ENCODE results near the gene TFE3. TPM values are rescaled to one million over a fixed set of nuclear protein-coding genes. Genes with fewer than 3 reads are reported as not detected.

Gene TFE3
- total RNA-seq, 1 experiment from 2014 or later: 71.7 TPM

DNA sequence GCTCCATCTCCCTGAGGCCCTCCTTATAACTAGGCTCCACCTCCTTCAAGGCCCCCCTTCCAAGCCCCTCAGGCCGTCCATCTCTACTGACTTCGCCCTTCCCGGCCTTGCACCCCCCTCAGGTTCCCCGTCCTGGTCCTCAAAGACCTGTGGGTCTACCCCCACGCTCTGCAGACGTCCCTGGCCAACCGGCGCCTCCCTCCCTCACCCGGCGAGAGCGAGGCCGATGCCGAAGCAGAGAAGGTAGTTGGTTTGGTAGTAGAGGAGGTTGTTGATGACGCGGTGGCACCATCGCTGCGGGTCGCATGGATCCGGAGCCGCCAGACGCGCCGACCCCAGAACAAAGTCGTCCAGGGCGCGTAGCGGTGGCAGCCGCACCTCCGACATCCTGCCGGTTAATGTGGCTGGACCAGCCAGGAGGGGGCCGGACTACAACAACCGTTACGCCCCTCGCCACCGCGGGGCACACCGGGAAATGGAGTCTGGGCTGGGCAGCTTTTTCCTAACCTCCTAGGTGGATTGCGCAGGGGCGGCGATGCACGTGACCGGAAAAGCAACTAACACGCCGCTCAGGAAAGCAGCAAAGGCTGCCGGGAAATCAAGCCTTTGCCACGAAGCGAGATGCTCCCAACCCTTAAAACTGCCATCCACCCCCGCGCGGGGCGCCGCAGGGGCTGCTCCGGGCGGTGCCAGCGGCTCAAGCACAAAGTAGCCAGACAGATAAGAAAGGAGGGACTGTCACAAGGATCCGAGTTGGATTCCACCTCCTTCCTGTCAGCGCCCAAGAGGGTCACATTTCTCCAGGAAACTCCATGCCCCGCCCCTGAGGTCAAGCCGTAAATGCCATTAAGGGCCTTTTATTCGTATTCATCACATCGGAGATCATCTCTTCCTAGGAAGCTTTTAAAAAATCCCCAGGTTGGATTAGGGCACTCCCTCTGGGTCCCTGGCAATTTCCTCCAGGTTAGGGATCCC is 30.7 kb upstream of the TFE3 start, which contains the start of gene PRAF2:
Gene PRAF2, minus strand, starts transcription at position 402 of the 975 bp plus-strand sequence. Its CDS starts 15 bp downstream, at position 387.
- H3K4me3 Mint-ChIP-seq (ENCODE audit: unreplicated experiment): peak within 1 kb of the TSS; percentile 80
- peak within 1 kb of the TSS; percentile 57 for H3K27ac Mint-ChIP-seq (ENCODE audit: low read depth, unreplicated experiment)
- H3K4me1 Mint-ChIP-seq (ENCODE audit: insufficient read depth, unreplicated experiment): peaks cover 13% of the 10 kb centered on the region
- no peak for TF ChIP-seq CTCF (IDR thresholded peaks at IDR 0.05; ENCODE audit: unreplicated experiment)
- intact Hi-C loops (cut with micrococcal nuclease): no loop called here
- peak; percentile 89 for DNase-seq (ENCODE audit: unreplicated experiment)
- no peaks in the 10 kb centered on the region for H3K27me3 Mint-ChIP-seq (ENCODE audit: insufficient read depth, unreplicated experiment)
- ChIA-PET CTCF (interaction anchor here (1.5 kb wide), 1 partner anchor 11 kb away, joined by 5 read pairs; no protein-coding TSS in a partner anchor), POLR2A (interaction anchor here (0.6 to 0.7 kb wide), 2 partner anchors 71 to 104 kb away, joined by 3 read pairs; partner anchors contain the start of gene GRIPAP1)
- no TSS peak for BruUV-seq (replicated peaks)
- H3K9me3 Mint-ChIP-seq (ENCODE audit: unreplicated experiment): no peaks in the 10 kb centered on the region
- peaks cover 18% of the 10 kb centered on the region for H3K36me3 Mint-ChIP-seq (ENCODE audit: insufficient read depth, unreplicated experiment)

DNA sequence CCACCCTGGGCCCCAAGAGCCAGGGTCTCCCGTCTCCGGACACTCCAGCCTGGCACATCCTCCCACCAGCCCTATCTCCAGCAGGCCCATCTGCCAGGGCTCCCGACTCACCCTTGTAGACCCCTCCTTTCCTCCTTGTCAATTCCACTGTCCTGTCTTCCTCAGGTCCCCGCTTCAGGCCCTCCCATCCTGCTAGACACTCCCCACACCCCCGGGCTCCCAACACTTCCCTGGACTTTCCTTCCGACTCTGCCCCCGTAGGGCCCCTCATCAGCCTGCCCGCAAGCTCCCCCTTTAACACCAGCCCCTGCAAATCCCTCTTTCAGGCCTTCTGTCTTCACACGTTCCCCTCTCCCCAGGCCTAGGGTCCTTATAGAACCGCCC is 29.5 kb upstream of the TFE3 start:
- Mint-ChIP-seq H3K4me3 (ENCODE audit: unreplicated experiment) (peak overlapping the region; percentile 80), H3K9me3 (ENCODE audit: unreplicated experiment) (no peaks in the 10 kb centered on the region), H3K27me3 (ENCODE audit: insufficient read depth, unreplicated experiment) (no peaks in the 10 kb centered on the region), H3K36me3 (ENCODE audit: insufficient read depth, unreplicated experiment) (peaks cover 18% of the 10 kb centered on the region), H3K4me1 (ENCODE audit: insufficient read depth, unreplicated experiment) (peaks cover 10% of the 10 kb centered on the region), H3K27ac (ENCODE audit: low read depth, unreplicated experiment) (peak overlapping the region; percentile 57)
- DNase-seq (ENCODE audit: unreplicated experiment): no peak
- ChIA-PET POLR2A (interaction anchor here (0.6 kb wide), 1 partner anchor 69 kb away, joined by 3 read pairs; no protein-coding TSS in a partner anchor), CTCF (interaction anchor here (0.7 kb wide), 1 partner anchor 176 kb away, joined by 3 read pairs; no protein-coding TSS in a partner anchor)
- no peak for TF ChIP-seq CTCF (IDR thresholded peaks at IDR 0.05; ENCODE audit: unreplicated experiment)
- BruUV-seq (replicated peaks): no TSS peak
- intact Hi-C loops (cut with micrococcal nuclease): no loop called here

DNA sequence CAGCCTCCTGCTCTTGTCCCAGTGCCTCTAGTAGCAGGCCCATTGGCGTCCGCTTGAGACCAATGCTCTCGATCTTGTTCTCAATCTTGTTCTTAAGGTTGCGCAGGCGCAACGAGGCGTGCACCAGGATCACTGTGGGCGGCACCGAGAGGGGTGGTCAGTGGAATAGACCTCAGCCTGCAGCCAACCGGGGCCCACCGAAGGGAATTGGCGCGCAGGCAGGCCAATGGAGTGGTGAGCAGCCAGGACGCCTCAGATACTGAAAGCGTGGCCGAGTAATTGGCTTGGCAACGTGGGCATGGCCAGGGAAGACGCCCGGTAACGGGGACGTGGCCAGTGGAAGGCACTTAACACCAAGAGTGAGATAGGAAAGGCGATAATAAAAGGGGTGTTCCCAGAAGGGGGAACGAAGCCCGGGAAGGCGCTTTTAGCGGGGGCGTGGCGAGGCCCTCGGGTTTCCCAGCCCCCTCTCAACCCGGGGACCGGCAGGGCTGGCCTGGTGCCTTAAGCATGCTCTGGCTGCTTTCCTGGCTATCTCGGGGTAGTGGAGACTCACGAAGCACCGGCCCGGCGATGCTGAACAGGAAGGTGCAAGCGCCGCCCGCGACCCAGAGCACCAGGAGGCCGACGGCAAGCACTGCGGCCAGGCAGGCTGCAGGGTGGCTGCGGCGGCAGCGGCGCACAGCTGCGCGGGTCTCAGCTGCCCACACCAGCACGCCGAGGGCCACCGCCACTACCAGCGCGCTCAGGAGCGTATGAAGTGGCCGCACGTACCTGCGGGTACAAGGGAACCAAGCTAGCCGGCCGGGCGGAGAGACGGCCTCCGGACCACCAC is 28.9 kb upstream of the TFE3 start:
- CTCF ChIA-PET: no interaction called here

More for the DNA sequence above, 28.9 kb upstream of the TFE3 start:
- DNase-seq (ENCODE audit: unreplicated experiment): no peak
- Mint-ChIP-seq H3K4me3 (ENCODE audit: unreplicated experiment) (peak overlapping the region; percentile 80), H3K4me1 (ENCODE audit: insufficient read depth, unreplicated experiment) (peaks cover 10% of the 10 kb centered on the region), H3K27me3 (ENCODE audit: insufficient read depth, unreplicated experiment) (no peaks in the 10 kb centered on the region), H3K27ac (ENCODE audit: low read depth, unreplicated experiment) (peak overlapping the region; percentile 57), H3K9me3 (ENCODE audit: unreplicated experiment) (no peaks in the 10 kb centered on the region), H3K36me3 (ENCODE audit: insufficient read depth, unreplicated experiment) (peaks cover 13% of the 10 kb centered on the region)
- intact Hi-C loops (cut with micrococcal nuclease): no loop called here
- POLR2A ChIA-PET: interaction anchor here (0.6 kb wide), 1 partner anchor 68 kb away, joined by 3 read pairs; no protein-coding TSS in a partner anchor
- no peak for TF ChIP-seq CTCF (IDR thresholded peaks at IDR 0.05; ENCODE audit: unreplicated experiment)
- no TSS peak for BruUV-seq (replicated peaks)

All from MCF 10A (cell line).